GM21723 (cell line): Measurements from ENCODE around the gene ADAMTS19.
"Not testable (repeated sequence)": the region's sequence is repeated elsewhere in the genome, so short reads cannot be mapped to it uniquely, and the experiment has no call there.

ENCODE experiments used
- ATAC-seq: cut with Tn5 transposase; IDR thresholded peaks from one replicate; pipeline ENCODE4 v1.9.1; 2021; ENCODE audit warnings: mild to moderate bottlenecking, moderate library complexity; ENCODE audit not compliant: unreplicated experiment

ADAMTS19 gene

DNA sequence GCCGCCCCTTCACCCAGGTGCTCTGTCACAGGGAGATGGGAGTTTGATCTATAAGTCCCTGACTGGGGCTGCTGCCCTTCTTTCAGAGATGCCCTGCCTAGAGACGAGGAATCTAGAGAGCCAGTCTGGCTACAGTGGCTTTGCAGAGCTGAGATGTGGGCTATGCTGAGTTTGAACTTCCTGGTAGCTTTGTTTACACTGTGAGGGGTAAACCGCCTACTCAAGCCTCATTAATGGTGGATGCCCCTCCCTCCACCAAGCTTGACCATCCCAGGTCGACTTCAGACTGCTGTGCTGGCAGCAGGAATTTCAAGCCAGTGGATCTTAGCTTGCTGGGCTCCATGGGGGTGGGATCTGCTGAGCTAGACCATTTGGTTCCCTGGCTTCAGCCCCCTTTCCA lies 124.4 kb downstream of the ADAMTS19 start:
- ATAC-seq: not testable (repeated sequence)

DNA sequence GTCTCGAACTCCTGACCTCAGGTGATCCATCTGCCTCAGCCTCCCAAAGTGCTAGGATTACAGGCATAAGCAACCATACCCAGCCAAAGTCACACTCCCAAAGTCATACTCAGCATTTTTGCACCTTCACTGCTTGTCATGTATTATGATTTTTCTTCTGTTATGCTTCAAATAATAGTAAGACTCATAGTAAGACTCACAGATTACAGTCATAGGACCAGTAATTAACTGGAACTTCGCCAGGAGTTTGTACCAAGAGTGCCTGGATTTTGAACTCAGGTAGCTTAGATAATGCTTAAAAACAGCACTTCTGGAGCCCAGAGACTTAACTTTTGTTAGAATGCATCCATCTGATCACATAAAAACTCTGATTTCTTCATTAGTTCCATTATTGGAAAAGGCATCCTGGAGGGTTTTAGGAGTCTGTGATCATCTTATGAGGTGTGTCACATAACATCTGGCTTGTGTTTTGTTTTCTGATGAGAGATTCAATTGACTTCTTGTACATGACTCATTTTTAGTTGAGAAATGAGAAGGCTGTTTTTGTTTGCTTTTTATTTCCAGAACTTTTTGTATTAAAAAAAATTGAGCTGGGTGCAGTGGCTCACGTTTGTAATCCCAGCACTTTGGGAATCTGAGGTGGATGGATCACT lies 131.5 kb downstream of the ADAMTS19 start:
- no peak for ATAC-seq

DNA sequence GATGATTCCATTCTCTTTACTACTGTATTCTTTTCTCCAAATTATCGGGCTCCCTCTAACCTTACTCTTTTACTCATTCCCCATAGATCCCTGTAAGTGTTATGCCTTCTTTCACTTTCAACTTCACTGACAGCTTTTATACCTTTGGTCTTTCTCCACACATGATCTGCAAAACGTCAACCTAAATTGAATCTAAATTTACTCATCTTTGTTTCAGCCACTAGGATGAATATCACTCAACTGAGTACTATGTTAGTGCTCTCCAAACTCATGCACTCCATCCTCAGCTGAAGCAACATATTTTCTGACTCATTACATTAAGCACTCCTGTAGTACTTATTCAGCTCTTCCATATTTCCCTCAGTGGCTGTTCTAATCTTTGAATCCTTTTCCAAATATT lies 133.4 kb downstream of the ADAMTS19 start:
- ATAC-seq: no peak

DNA sequence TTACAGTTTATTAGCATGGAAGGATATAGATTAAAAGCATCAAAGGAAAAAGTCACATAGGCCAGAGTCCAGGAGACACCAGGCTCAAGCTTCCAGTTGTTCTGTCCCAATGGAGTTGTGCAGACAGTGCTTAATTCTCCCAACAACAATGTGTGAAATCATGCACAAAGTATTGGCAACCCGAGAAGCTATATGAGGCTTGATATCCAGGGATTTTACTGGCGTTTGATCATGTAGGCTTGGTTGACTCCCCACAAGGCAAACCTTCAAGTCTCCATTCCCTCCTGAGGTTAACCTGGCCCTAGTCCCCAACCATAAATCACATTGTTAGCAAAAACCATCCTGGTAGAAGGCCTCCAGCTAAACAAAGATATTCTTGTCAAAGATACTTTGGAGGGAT lies 141.5 kb downstream of the ADAMTS19 start:
- no peak for ATAC-seq

DNA sequence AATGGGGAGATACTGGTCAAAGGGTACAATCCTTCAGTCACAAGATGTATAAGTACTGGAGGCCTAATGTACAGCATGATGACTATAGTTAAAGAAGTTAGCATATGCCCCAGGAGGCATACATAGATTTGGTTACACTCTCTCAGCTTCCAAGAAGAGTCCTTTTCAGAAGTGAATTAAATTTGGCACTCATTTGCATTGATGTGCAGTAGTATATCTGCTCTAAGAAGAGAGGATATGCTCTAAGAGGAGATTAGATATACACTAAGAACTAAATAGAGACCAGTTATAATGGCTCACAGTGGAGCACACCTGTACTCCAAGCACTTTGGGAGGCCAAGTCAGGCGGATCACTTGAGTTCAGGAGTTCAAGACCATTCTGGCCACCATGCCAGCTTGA lies 148.3 kb downstream of the ADAMTS19 start:
- no peak for ATAC-seq

DNA sequence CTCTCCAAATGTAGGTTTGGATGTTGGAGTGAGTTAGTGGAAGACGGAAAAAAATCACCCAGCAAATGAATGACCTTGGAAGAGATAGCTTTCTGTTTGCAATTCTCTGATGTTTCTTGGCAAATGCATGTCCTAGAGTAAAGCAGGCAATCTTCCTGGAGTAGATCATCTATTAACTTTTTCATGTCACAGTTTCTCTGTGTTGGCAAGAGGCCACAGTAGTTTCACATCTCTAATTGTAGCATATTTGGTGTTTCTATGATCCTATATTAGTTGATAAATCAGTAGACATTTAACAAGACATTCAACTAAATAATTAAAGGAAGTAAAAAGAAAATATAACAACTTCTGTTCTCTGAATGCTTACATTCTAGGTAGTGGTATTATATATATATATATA lies 149.6 kb downstream of the ADAMTS19 start:
- ATAC-seq: no peak

DNA sequence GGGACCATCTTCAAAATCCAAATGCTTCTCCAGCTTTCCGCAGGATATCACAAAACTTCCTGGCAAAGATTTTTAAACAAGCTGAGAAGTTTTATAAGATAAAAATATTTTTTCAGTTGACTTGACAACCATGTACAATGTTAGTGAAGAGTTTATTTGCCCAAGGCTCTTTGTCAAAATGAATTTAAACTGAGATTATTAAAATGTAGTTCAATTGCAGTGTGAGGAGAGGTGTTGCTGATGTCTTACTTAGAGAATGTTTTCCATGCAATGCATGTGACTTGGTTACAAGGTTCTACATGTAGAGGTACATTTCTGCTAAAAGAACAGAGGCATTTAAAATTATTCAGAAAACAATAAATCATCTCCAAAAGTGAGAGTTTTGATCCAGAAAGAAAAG lies 156.4 kb downstream of the ADAMTS19 start:
- ATAC-seq: no peak

DNA sequence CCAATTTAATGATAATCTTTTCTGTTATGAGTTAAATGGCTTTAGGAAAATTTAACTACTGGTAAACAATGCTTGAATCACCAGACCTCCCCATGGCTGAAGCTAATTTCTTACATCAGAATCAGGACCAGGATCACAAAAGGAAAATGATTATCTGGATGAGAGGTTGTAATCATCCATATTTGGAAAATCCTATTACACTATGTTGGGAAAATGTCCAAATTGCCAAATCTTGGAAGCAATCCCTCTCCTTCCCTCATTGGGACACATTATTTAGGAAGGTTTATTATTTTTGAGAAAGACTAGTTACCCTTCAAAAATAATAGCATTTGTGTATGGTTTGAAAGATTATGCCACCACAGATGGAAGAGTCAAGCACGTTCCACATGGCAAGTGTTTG lies 157.1 kb downstream of the ADAMTS19 start:
- no peak for ATAC-seq

DNA sequence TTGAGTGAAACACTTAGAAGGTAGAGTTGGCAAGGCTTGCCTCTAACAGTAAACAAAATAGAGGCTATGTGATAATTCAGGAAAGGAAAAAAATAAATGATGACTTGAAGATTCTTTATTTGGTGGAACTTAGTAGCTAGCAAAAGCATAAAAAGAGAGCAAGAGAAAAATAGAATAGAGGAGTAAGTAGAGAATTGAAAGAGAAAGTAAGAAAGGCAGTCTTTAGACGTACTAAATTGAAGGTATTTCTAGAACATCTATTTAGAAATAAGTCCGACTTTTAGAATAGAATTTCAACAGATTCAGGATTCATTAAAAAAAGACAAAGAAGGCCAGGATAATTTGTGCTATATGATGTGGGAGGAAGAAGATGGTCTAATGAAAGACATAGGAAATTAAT lies 159.7 kb downstream of the ADAMTS19 start:
- no peak for ATAC-seq

DNA sequence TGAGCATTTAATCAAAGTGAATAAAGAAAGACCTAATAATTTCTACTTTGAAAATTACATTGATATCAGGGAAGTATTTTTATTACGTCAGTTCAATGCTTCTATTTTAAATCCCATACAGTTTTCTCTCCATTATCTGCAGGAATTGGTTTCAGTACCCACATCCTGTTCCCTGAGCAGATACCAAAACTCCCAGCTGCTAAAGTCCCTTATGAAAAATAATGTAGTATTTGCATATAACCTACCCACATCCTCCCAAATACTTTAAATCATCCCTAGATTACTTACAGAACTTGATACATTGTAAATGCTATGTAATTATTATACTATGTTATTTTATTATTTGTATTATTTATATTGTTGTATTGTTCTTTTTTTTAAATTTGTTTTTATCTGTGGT lies 162.4 kb downstream of the ADAMTS19 start:
- no peak for ATAC-seq

DNA sequence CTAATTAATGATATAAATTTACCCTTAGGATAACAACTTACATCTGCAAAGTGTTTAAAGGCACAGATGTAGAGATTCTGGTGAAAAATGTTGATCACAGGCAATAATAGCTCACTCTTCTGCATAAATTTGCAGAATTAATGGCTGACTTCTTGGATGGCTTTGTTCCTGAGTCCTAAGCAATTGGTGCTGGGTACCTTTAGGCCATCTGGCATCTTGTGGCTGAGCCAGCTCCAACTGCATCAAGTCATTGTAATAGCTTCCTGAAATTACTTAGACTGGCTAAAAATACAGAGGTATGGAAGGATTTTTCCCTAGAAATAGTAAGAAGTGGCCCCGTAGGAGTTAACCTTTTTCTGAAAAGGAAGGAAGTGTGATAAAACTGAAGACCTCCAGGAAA lies 169.5 kb downstream of the ADAMTS19 start:
- ATAC-seq: no peak

DNA sequence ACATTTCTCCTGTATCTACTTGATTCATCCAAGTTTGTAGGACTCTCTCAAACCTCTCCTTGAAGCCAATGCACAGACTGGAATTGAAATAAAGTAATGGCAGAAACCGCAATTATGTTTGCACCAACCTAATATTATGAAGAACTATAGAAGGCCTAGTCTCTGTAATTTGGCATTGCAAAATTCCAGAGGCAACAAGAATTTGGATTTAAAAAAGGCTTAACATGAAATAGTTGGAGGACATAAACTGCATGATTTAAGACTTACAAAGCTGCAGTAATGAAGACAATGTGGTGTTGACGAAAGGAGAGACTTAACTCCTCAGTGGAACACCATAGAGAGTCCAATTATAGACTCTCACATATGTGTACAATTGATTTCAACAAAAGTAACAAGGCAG lies 170.0 kb downstream of the ADAMTS19 start:
- ATAC-seq: no peak

DNA sequence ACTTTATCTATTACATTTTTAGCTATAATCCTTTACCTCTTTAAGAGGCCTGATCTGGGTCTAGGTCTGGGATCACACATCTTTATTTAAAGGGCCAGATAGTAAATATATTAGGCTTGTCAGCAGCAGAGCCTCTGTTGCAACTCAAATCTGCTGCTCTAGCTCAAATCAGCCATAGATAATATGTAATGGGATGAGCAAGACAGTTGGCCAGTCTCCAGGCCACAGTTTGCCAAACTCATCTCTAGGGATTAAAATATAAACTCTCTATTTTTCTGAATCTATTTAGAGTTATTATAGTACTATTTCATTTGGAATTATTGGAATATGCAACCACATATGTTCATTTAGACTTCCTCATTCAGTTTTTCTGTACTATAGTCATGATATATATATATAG lies 171.9 kb downstream of the ADAMTS19 start:
- no peak for ATAC-seq

DNA sequence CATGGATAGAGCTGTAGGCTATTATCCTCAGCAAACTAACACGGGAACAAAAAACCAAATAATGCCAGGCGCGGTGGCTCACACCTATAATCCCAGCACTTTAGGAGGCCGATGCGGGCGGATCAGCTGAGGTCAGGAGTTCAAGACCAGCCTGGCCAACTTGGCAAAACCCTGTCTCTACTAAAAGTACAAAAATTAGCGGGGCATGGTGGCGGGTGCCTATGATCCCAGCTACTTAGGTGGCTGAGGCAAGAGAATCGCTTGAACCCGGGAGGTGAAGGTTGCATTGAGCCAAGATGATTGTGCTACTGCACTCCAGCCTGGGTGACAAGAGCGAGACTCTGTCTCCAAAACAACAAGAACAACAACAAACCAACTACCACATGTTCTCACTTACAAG lies 177.4 kb downstream of the ADAMTS19 start:
- ATAC-seq: not testable (repeated sequence)

DNA sequence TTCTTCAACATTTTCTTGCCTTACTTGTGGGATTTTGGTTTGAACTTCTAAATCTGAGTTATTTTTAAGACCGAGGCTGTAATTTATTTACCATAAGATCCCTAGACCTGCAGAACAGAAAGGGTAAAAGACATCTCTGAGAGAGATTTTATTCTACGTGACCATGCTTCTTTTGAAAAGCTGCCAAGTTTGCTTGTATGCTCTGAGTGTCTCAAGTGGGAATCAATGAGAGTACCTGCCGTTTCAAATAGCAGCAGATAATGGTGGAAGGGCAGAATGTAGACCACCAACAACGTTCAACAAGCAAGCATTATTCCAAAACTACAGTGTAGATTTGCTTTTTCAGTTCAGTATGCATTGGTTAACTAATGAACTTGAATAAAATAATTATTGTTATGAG lies 179.2 kb downstream of the ADAMTS19 start:
- ATAC-seq: no peak

DNA sequence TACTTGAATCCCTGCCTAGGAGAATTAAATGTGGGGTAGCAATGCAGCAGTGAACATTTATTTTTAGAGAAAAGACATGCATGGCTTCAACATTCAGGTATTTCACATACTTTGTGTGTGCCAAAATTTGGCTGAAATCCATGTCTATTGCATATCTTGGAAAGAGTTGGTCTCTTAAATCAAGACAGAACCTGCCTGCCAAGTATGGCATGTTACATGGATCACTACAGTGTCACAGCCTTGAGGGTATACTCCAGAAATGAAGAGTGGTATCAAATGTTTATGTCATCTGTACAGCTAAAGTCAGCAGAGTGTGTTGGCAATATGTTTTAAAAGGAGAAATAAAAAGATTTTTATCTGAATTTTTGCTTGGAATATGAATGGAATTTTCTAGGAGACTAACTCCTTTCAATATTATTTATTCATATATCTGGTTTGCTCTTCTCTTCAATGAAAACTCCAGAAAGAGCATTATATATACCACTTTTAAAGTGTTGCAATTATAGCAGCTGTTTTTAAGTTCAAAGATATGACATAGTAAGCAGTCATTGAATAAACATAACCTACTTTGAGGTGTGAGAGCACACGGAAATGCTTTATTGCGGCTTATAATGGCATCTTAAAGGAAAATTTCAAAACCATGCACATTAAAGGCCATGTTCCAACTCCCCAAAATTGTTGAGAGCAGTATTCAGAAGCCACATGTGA lies 192.4 kb downstream of the ADAMTS19 start:
- ATAC-seq: no peak

DNA sequence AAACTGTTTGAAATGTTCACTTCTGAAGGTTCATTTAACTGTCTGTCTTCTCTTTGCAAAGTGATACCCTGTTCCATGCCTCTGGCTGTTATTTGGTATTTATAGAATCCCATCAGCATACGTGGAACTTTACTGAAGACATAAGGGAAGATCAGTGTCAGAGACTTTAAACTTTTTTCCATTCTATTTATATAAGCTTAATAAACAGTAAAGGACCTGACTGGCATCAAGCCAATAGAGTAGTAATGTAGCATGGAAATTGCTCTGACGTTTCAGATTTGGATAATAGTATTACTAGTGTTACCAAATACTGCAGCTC lies 192.9 kb downstream of the ADAMTS19 start:
- ATAC-seq: no peak

DNA sequence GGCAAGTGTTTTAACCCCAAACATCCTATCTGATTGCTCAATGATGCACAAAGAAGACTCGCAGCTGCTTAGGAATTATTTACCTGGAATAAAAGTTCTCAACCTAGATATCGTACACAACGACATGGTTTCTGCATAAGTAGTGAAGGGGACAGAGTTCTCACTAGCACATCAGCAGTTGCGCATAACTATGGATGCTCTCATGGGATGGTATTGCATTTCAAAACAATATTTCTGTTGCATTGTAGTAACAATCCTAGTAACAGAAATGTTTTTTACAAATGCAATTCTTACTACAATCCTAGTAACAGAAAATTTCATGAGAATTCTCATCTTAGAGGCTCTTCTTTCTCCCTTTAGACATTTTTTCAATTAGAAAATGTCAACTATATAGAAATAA lies 193.3 kb downstream of the ADAMTS19 start:
- no peak for ATAC-seq

DNA sequence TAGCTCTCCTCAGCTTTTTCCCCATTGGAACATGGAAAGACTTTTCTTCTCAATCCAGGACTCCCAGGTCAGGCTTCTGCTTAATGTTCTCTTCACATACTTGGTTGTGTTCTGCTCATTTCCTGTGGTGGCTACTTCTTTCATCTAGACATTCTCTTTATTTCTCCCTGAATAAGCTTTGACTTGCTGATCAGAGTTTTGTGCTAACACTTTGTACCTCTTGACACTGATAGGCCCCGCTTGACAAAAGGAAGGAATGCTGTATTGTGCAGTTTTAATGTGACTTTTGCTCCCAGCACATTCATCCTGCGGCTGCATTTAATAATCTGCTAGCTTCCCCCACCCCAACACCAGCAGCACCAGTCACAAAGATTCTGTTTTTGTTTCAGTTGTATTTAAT lies 196.9 kb downstream of the ADAMTS19 start:
- ATAC-seq: no peak

DNA sequence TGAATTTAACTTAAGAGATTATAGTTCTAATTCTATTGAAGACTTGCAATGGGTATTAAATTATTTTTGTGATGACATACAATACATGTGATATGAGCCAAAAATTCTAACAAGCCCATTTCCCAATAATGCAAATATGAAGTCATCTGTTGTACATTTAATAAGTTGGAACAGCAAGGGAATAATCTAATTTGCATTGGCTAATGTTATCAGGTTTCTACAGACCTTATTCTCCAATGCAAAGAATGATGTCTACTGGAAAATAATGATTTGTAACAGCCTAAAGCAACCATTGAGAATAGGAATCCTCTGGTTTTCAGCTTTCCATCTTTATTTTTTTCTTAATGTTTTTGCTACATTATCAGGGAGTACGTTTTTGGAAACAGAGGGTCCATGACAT lies 198.7 kb downstream of the ADAMTS19 start:
- no peak for ATAC-seq

DNA sequence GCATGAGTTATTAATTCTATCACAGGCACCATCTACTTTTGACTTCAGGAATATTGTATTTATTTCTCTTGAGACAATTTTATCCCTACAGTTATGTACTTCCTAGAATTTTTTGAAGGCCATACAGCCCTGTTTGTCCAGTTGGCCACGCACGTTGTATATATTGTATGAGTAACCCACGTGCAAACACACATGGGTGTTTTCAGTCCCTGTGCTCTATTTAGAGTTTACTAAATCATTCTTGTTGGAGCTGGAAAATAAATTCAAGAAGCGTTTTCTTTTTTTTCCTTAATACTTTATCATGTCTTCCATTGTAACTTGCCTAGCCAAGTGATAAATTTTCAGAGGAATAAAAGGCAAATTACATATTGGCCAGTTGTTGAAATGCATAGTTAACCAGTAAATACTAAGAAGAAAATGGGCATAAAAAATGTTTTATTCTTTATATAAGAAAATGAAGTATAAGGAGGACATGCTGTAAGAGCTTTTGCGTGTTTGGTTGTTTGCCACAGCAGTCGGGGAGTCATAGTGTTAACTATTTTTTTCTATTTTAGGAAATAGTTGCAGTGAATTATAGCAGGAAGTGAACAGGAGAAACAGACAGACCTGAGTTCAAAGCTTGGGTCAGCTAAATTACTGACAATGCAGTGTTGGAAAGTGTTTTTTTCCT lies 201.4 kb downstream of the ADAMTS19 start:
- ATAC-seq: no peak

DNA sequence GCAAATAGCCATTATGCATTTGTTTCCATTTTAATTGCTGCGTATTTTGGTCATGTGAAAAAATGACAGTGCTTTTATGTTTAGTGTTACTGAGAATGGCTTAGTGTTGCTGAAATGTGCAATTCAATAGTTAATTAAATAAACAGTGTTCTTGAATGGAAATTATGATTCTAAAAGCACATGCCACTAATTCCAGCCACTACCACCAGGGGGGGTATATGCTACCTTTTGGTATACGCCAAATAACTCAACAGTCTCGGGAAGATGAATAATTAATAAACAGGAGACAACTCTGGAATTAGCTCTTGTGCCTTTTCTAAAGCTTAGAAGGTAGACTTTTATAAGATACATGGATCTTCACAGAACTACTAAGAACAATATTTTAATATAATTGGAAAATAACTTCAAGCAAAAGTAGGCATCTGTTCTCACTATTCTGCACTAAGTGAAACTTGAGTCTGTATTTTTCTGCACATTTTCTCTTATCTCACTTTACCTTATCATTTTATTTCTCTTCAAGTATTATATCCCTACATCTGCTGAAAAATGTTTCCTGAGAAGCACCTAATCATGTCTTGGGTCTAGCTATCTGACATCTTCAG lies 204.3 kb downstream of the ADAMTS19 start:
- peak; percentile 81 for ATAC-seq
